Putamen (tissue), 1 donor: ENCODE data around the gene OSBPL5.

Experiments
- DNase-seq: peaks from one replicate; pipeline ENCODE4 v3.0.0-alpha.2; 2016; ENCODE audit warnings: low spot score

The OSBPL5 gene

GRCh38 chr11:3133261-3134217 is 31.6 kb downstream of the OSBPL5 start:
- no peak for DNase-seq

GRCh38 chr11:3132831-3133260 is 32.3 kb downstream of the OSBPL5 start:
- no peak for DNase-seq

GRCh38 chr11:3132271-3132781 is 32.8 kb downstream of the OSBPL5 start:
- DNase-seq: no peak

GRCh38 chr11:3131330-3131941 is 33.7 kb downstream of the OSBPL5 start:
- DNase-seq: no peak

DNA sequence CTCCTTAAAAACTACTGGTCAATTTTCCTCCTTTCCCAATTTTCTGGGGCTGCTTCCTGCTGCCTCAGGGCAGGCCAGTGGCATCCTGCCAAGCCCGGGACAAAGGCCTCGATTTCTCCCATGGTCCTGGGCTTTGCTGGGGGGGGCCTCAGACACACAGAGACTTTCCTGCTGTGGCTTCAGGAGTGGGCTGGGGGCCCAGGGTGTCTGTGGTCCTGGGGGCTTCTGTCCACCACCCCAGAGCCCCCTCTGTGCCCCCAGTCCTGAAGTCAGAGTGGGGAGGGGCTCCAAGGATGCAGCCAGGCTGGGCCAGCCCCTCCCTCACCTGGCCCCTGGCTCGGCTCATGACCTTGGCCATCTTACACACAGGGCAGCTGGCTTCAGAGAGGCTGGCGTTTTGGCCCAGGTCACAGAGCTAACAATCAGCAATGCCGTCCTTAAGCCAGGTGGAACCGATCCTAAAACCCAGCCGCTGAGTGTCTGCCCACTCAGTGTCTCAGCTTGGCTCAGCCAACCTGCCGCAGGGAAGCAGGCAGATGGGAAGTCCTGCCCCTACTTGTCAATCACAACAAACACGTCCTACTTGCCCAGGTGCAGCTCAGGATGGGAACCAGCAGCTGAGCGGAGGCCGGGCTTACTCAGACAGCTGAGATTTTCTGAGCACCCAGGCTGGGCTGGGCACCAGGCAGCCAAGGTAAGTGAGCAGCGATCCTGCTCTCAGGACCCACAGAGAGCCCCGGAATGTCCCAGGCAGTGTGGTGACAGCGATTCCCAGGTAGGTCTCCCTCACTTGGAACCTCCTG is 34.6 kb downstream of the OSBPL5 start:
- DNase-seq: no peak

GRCh38 chr11:3129591-3130268 is 35.4 kb downstream of the OSBPL5 start:
- no peak for DNase-seq

DNA sequence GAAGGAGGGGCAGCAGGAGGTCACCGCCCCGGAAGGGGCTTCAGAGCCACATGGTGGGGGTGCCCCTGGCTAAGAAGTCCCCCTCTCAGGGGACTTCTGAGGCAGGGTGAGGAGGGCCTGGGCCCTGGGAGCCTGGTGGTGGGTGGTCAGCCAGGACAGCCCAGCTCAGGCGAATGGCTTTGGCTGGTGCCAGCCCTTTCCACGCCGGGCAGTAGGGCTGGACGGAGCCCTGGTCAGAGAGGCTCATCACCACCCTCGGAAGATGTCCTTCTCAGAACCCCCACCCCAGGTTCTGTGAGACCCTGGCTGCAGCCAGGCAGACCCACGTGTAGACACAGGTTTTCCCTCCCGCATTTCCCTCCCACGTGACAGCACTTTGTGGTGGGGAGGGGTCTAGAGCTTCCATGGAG is 35.9 kb downstream of the OSBPL5 start:
- no peak for DNase-seq

- DNase-seq: no peak
These were observed 36.5 kb downstream of the OSBPL5 start for GRCh38 chr11:3128356-3129180.

DNA sequence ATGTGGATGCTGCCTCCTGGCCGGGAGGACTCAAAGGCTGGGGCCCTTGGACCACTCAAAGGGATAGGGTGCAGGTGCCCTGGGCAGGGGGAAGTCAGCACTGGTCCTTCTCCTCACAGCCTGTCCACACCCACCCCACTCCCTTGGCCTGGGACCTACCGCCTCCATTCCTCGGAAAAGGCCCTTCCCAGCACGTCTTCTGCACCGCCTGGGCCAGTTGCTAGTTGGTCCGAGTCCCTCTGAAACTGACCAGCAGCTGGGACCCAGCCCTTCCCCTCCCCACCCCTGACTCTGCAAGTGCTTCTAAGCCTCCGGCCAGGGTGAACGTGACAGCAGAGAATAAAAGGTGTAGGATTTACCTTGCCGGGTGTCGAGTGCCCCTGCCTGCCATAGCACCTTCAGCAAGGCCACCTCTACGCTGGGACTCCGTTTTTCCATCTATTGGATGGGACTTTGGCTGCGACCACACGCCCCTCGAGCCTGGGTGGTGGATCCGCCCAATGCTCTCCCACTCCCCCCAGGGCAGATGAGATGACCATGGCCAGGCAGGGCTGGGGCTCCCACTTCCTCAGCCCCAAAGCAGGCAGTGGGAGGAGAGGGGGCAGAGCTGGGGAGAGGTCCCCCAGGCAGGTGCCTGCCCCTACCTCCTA is 37.3 kb downstream of the OSBPL5 start:
- DNase-seq: no peak

DNA sequence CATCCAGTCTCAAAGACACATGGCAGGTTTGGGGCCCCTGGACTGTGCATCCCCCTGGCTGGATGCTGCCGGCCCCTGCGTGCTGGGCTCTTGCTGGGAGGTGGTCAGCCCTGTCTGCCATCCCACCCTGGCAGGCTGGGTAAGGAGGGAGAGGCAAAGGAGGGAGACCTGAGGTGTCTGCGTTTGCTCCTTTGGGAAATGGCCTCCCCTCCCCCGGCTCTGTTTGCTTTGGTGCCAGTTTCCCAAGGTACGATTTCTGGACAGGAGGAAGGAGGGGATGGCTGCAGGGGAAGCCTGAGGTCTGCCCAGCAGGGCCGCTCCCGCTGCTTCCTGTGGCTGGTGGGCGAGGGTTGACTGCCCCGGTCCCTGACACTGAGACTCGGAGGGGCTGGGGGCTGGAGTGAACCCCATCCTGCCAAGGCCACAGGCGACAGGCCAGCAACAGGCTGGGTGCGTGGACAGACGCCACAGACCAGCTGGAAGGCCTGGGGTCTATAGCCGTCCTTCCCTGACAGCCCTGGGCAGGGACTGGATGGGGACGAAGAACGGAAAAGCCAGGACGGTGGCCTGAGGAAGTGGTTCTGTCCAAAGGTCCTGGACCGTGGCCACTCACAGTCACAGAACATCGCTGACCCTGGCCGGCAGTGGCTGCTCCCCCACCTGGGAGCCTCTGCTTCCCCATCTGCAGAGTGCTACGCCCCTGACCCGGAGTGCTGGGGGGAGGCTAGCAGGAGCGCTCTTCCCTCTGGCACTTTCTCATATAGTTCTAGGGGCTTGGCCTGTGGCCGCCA is 38.0 kb downstream of the OSBPL5 start:
- no peak for DNase-seq

DNA sequence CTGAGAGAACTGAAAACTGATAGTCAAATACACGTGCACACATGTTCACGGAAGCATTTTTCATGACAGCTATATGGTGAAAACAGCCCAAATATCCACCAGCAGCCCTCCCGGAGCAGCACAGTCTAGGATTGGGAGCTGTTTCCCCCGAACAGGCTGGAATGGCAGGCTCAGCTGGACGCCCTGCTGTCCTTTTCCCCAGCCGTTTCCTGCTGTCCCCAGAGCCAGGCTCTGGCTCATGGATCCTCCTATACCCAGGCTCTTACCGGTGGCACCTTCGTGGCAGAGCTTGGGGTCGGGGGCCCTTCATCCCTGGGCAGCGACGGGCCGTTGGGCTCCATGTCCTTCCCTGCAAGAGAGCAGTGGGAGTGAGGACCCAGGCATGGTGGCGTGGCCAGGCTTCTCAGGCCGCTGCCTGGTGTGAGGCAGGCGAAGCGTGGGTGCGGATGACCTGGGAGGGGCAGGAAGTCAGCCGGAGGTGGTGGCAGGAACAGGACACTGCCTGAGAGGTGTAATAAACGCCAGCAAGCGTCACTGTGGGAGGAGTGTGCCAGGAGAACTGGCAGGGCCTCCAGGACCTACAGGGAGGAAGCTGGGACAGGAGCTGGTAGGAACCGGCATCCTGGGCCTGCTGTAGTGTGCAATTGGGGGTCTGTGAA is 38.8 kb downstream of the OSBPL5 start:
- no peak for DNase-seq

GRCh38 chr11:3124821-3125220 is 40.3 kb downstream of the OSBPL5 start:
- DNase-seq: no peak

- DNase-seq: no peak
These were observed 41.1 kb downstream of the OSBPL5 start for GRCh38 chr11:3123761-3124733.

DNA sequence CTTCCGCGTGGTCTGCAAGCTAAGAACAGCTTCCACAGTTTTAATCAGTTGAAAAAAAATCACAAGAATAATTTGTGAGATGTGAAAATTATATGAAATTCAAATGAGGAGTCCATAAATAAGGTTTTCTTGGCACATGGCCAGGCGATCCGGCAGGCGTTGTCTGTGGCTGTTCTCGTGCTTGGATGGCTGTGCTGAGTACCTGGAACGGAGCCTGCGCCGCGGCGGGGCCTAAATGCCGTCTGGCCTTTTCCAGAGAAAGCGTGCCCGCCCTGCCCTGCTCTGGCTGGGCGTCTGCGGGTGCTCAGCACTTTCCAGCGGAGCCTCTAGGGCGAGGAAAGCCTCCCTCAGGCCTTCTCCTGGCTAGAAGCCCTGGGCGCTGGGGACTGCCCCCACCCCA is 41.8 kb downstream of the OSBPL5 start:
- peak; percentile 21 for DNase-seq

DNA sequence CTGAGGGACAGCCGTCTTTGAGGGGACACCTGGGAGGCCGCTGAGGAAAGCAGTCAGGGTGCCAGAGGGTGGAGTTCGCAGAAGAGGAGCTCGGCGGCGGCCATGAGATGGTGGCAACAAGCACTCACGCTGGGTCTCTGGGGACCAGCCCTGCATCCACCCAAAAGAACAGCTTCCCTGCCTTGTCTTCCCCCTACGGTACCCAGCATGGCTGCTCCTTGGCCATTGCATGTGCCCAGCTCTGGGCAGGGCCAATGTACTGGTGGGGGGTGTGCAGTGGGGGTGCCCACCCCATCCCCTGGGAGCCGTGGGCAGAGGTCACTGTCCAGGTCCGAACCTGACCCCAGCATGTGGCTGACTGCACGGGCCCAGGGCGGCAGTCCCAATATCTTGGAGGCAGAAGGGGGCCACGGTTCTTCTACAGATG is 42.3 kb downstream of the OSBPL5 start:
- DNase-seq: no peak

DNA sequence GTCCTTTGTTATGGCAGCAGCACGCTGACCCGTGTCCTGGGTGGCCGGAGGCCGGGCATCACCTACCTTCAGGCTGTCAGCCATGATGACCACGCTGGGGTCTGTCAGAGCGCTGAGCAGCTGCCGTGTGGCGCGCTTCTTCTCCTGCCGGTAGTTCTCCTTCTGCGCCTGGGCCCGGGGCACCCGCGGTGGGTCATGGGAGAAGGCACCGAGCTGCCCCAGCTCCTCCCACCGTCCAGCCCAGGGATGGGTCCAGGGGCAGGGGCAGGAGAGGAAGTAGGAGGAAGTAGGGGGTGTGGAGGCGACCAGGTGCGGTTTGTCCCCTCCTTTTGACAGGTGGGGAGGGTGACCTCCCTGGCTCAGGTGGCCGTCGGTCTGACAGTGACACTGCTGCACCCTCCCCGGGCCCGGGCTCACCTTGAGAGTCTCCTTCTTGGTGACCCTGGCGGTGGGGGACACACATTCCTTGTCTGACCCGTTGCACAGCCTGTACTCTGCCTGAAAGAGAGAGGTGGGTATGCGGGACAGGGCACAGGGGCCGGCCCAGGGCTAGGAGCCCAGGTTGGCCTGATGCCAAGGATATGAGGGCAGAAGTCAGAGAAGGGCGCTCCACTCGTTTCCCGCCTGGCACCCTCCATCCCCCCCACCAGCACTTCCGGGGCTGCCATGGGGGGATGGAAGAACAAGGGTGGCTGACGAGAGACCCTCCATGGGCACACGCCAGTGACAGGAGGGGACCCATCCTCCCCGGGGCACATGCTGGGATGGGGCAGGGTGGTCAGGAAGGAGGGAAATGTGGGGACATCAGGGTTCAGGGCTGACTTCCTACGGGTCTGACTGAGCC is 43.0 kb downstream of the OSBPL5 start:
- DNase-seq: no peak

GRCh38 chr11:3121416-3121815 is 43.7 kb downstream of the OSBPL5 start:
- DNase-seq: no peak
